HUES48 (cell line): ENCODE data around the gene AMPD2.

ENCODE experiments used
- H3K27ac ChIP-seq: one replicate; pipeline ENCODE4 v1.7.0; 2013; ENCODE audit warnings: low read depth, low read length, inconsistent platforms
- H3K27me3 ChIP-seq: 2 replicates; pipeline ENCODE4 v1.6.1; 2013; ENCODE audit warnings: mild to moderate bottlenecking, low read length; ENCODE audit not compliant: control insufficient read depth, insufficient read depth
- H3K36me3 ChIP-seq: 2 replicates; pipeline ENCODE4 v1.6.1; 2013; ENCODE audit warnings: low read length; ENCODE audit not compliant: control insufficient read depth, insufficient read depth
- H3K4me1 ChIP-seq: 2 replicates; pipeline ENCODE4 v1.6.1; 2013; ENCODE audit warnings: mild to moderate bottlenecking, low read length; ENCODE audit not compliant: control insufficient read depth, insufficient read depth
- H3K4me3 ChIP-seq: 2 replicates; pipeline ENCODE4 v1.5.1; 2013; ENCODE audit warnings: mild to moderate bottlenecking, low read depth, low read length
- H3K9ac ChIP-seq: 2 replicates; pipeline ENCODE4 v1.6.1; 2013; ENCODE audit warnings: mild to moderate bottlenecking, low read depth, low read length, moderate library complexity
- H3K9me3 ChIP-seq: 2 replicates; pipeline ENCODE4 v1.6.1; 2013; ENCODE audit warnings: low read length; ENCODE audit not compliant: control insufficient read depth, insufficient read depth

Gene AMPD2

DNA sequence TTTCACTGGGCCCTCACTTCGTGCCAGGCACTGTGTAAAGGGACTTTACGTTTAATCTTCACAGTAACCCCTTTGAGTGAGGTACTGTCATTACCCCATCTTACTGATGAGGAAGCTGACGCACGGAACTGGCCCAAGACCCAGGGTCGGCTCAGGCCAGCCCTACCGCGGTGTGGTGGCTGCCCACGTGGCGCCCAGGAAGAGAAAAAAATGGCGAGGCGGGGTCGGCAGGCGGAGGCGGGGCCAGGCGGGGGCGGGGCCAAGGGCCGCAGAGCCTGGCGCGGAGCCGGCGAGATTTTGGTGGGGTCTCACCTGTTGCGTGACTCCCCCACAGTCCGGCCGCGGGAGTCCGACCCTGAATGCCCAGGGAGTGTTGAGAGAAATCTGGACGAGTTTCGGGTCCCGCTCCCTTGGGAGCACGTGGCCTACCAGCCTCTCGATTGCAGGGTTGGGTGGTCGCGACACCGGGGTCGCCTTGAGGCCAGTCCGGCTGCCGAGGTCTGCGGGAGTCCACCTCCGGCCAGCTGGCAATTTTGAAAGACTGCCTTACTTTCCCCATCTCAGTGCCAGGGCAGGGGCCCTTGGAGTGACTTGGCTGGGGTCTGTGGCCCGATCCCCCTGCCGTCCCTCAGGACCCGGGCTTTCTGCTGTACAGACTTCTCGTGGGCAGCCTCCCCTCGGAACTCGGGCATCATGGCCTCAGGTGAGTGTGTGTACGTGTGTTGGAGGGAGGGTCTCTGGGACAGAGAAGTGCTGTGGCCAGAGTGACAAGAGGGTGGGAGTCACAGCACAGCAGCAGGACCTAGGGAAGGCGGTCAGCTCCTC is at the start of gene AMPD2, which contains the start of gene GNAT2:
AMPD2 (plus strand) TSS at position 262 of the 825 bp plus-strand sequence. CDS start 1,339 bp downstream, outside the sequence.
GNAT2 (minus strand) TSS at position 41 of the 825 bp plus-strand sequence. CDS start 6,746 bp downstream, outside the sequence.
- H3K4me1 ChIP-seq = peaks cover 26% of the 10 kb centered on the region
- no peaks in the 10 kb centered on the region for H3K27me3 ChIP-seq
- no peaks in the 10 kb centered on the region for H3K9me3 ChIP-seq
- H3K4me3 ChIP-seq = peak within 1 kb of the TSS; percentile 85
- H3K9ac ChIP-seq = peak within 1 kb of the TSS; percentile 67
- peak within 1 kb of the TSS; percentile 72 for H3K27ac ChIP-seq
- H3K36me3 ChIP-seq = no peaks in the 10 kb centered on the region

GRCh38 chr1:109570414-109570813 is 49.2 kb upstream of the AMPD2 start:
- peaks cover 4% of the 10 kb centered on the region; the same call in 1 of the 2 replicates for H3K36me3 ChIP-seq
- no peak overlapping the region for H3K9ac ChIP-seq
- H3K4me3 ChIP-seq = no peak overlapping the region
- peaks cover 21% of the 10 kb centered on the region for H3K4me1 ChIP-seq
- no peak overlapping the region for H3K27ac ChIP-seq
- H3K9me3 ChIP-seq = no peaks in the 10 kb centered on the region
- H3K27me3 ChIP-seq = no peaks in the 10 kb centered on the region

GRCh38 chr1:109573785-109574184 is 45.9 kb upstream of the AMPD2 start:
- H3K4me3 ChIP-seq = no peak overlapping the region
- H3K27ac ChIP-seq = no peak overlapping the region
- no peaks in the 10 kb centered on the region for H3K9me3 ChIP-seq
- H3K4me1 ChIP-seq = peaks cover 13% of the 10 kb centered on the region
- H3K36me3 ChIP-seq = peaks cover 9% of the 10 kb centered on the region
- no peak overlapping the region for H3K9ac ChIP-seq
- no peaks in the 10 kb centered on the region for H3K27me3 ChIP-seq

- Histone ChIP-seq H3K9ac (no peak overlapping the region), H3K4me1 (no peaks in the 10 kb centered on the region), H3K9me3 (no peaks in the 10 kb centered on the region), H3K36me3 (peaks cover 49% of the 10 kb centered on the region), H3K27ac (no peak overlapping the region), H3K4me3 (no peak overlapping the region), H3K27me3 (no peaks in the 10 kb centered on the region)
Measured at GRCh38 chr1:109578947-109579443, 40.6 kb upstream of the AMPD2 start.

- Histone ChIP-seq H3K27ac (no peak overlapping the region), H3K27me3 (no peaks in the 10 kb centered on the region), H3K36me3 (peaks cover 53% of the 10 kb centered on the region), H3K9ac (no peak overlapping the region), H3K9me3 (no peaks in the 10 kb centered on the region), H3K4me1 (no peaks in the 10 kb centered on the region), H3K4me3 (no peak overlapping the region)
Measured at GRCh38 chr1:109579491-109579890, 40.1 kb upstream of the AMPD2 start.

DNA sequence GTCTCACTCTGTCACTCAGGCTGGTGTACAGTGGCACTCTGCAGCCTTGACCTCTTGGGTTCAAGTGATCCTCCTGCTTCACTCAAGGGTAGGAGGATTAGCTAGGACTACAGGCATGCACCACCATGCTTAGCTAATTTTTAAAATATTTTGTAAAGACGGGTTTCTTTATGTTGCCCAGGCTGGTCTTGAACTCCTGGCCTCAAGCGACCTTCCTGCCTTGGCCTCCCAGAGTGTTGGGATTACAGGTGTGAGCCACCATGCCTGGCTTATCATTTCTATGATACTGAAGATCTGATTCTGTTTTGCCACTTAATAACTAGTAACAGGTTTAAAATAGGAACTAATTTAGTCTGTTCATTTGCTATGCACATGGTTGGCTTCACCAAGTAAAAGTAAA is 37.6 kb upstream of the AMPD2 start:
- no peaks in the 10 kb centered on the region for H3K4me1 ChIP-seq
- H3K27me3 ChIP-seq = no peaks in the 10 kb centered on the region
- no peaks in the 10 kb centered on the region for H3K9me3 ChIP-seq
- no peak overlapping the region for H3K9ac ChIP-seq
- no peak overlapping the region for H3K4me3 ChIP-seq
- H3K36me3 ChIP-seq = peaks cover 79% of the 10 kb centered on the region
- H3K27ac ChIP-seq = no peak overlapping the region

DNA sequence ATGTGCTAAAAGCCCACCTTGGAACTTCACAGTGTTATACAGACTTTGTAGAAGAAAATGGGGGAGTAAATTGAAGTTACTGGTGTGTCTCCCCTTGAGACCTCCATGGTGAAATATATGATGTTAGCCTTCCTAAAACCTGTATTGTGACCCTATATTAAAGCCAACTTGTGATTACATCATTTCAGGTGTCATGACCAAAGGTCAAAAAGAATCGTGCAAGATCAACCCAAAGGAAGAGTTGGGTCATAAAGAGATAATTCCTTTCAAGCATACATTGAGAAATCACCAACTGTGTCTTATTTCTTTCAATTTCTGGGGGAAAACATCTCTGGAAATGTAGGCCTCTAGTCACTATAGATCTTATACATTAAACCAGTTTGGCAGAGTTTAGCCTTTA is 34.9 kb upstream of the AMPD2 start:
- Histone ChIP-seq H3K9ac (no peak overlapping the region), H3K36me3 (peaks cover 88% of the 10 kb centered on the region), H3K4me3 (no peak overlapping the region), H3K4me1 (no peaks in the 10 kb centered on the region), H3K27me3 (no peaks in the 10 kb centered on the region), H3K9me3 (no peaks in the 10 kb centered on the region), H3K27ac (no peak overlapping the region)

- Histone ChIP-seq H3K27ac (no peak overlapping the region), H3K9me3 (no peaks in the 10 kb centered on the region), H3K27me3 (no peaks in the 10 kb centered on the region), H3K9ac (no peak overlapping the region), H3K4me1 (no peaks in the 10 kb centered on the region), H3K36me3 (peaks cover 92% of the 10 kb centered on the region), H3K4me3 (no peak overlapping the region)
Measured at GRCh38 chr1:109586055-109586454, 33.6 kb upstream of the AMPD2 start.

DNA sequence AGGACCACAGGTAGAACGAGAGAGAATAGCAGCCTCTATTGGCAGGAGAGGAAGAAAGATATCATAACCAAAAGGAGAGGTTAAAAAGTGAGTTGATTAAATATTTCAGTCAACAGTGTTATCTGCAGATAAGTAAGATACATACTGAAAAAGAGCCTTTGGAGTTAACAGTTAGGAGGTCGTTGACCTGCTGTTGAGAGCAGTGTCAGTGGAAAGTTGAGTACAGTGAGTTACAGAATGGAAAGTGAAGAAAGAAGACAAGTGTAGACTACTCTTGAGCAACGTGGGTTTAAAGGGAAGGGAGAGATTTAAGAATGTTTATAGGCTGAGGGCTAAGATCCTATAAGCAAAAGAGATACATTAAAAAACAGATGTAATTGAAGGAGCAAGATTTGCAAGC is 30.5 kb upstream of the AMPD2 start:
- no peak overlapping the region for H3K27ac ChIP-seq
- no peak overlapping the region for H3K9ac ChIP-seq
- H3K4me1 ChIP-seq = no peaks in the 10 kb centered on the region
- no peaks in the 10 kb centered on the region for H3K27me3 ChIP-seq
- H3K4me3 ChIP-seq = no peak overlapping the region
- H3K36me3 ChIP-seq = peaks cover 96% of the 10 kb centered on the region
- no peaks in the 10 kb centered on the region for H3K9me3 ChIP-seq

DNA sequence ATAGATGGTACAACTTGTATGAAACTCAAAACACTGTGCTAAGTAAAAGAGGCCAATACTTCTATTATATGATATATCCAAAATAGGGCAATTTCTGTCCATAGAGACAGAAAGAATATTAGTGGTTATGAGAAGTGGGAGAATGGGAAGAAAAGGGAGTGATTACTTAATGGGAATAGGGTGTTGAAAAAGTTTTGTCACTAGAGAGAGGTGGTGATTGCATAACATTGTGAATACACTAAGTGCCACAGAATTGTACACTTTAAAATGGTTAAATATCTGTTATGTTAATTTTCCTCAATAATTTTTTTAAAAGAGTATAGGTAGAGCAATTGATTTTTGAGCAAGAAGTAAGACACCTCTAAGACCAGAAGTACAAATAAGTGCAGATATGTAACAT is 30.0 kb upstream of the AMPD2 start:
- H3K9me3 ChIP-seq = no peaks in the 10 kb centered on the region
- H3K4me1 ChIP-seq = no peaks in the 10 kb centered on the region
- peaks cover 93% of the 10 kb centered on the region for H3K36me3 ChIP-seq
- no peak overlapping the region for H3K9ac ChIP-seq
- no peak overlapping the region for H3K4me3 ChIP-seq
- no peaks in the 10 kb centered on the region for H3K27me3 ChIP-seq
- H3K27ac ChIP-seq = no peak overlapping the region

DNA sequence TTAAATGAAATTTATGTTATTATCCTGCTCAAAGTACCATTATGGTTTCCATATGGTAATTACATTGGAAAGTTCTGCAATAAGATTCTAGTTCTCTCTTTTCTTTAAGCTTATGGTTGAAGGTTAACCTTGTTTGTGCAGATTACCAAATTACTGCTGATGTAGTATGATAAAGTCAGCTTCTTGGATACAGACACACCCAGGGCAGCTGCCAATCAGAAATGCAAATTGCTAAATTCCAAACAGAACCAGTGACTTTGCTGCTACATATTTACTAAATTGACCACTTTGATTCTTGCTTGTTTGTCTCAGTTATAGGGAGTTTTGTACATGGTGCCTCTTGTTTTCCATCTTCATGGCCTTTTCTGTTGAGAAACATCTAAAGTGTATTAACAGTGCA is 26.7 kb upstream of the AMPD2 start:
- Histone ChIP-seq H3K4me1 (no peaks in the 10 kb centered on the region), H3K27ac (no peak overlapping the region), H3K36me3 (peaks cover 71% of the 10 kb centered on the region), H3K27me3 (no peaks in the 10 kb centered on the region), H3K9ac (no peak overlapping the region), H3K4me3 (no peak overlapping the region), H3K9me3 (no peaks in the 10 kb centered on the region)
